Measurements from ENCODE around the gene HNRNPUL1.

HNRNPUL1 gene

DNA sequence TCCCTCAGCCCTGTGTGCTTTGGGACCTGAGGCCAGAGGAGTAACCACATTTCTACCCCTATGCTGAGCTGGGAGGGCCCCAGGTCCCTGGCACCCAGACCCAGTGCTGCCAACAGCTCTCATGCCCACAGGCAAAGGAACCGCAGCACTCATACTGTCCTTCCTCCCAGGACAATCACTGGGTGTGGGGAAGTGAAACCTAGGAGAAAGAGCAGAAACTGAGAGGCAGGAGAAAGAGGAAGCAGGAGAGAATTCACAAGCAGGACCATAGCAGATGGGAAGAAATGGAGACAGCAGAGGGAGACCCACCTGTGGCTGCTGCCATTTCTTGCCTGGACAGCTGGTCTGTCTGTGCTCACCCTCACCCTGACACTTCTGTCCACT is 64.7 kb downstream of the HNRNPUL1 start:
- Histone ChIP-seq H3K4me1 (ENCODE audit: insufficient read depth, poor library complexity, severe bottlenecking) (peaks cover 39% of the 10 kb centered on the region), H3K4me3 (ENCODE audit: severe bottlenecking) (no peak overlapping the region), H3K9me3 (ENCODE audit: severe bottlenecking) (no peaks in the 10 kb centered on the region), H3K27me3 (ENCODE audit: insufficient read depth, poor library complexity, severe bottlenecking) (no peaks in the 10 kb centered on the region), H3K36me3 (ENCODE audit: low read depth) (peaks cover 44% of the 10 kb centered on the region), H3K27ac (ENCODE audit: poor library complexity, severe bottlenecking) (peak overlapping the region; percentile 91)
- ATAC-seq (ENCODE audit: low read depth) (no peak), DNase-seq (ENCODE audit: low spot score) (no peak)
- TF ChIP-seq, protein P1, sequence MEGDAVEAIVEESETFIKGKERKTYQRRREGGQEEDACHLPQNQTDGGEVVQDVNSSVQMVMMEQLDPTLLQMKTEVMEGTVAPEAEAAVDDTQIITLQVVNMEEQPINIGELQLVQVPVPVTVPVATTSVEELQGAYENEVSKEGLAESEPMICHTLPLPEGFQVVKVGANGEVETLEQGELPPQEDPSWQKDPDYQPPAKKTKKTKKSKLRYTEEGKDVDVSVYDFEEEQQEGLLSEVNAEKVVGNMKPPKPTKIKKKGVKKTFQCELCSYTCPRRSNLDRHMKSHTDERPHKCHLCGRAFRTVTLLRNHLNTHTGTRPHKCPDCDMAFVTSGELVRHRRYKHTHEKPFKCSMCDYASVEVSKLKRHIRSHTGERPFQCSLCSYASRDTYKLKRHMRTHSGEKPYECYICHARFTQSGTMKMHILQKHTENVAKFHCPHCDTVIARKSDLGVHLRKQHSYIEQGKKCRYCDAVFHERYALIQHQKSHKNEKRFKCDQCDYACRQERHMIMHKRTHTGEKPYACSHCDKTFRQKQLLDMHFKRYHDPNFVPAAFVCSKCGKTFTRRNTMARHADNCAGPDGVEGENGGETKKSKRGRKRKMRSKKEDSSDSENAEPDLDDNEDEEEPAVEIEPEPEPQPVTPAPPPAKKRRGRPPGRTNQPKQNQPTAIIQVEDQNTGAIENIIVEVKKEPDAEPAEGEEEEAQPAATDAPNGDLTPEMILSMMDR (IDR thresholded peaks at IDR 0.05; ENCODE audit: poor library complexity, severe bottlenecking), result no peak

DNA sequence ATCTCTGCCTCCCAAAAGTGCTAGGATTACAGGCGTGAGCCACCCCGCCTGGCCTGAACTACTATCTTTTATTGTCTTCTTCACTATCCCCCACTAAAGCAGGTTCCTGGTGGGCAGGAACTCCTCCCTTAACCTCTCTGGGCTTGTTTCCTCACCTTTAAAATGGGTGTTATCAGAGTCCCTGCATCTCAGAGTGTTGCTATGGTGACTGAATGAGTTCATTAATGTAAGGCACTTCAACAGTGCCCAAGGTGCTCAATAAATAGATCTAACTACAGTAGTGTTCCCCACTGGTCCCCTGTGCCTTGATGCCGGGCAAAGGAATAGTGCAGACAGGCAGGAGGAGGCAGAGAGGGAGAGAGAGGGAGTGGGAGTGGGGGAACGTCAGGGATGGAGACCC is 66.3 kb downstream of the HNRNPUL1 start:
- TF ChIP-seq, protein P1 (IDR thresholded peaks at IDR 0.05; ENCODE audit: poor library complexity, severe bottlenecking), result no peak
- H3K4me1 ChIP-seq (ENCODE audit: insufficient read depth, poor library complexity, severe bottlenecking), result peaks cover 26% of the 10 kb centered on the region
- H3K27ac ChIP-seq (ENCODE audit: poor library complexity, severe bottlenecking), result no peak overlapping the region
- no peaks in the 10 kb centered on the region for H3K9me3 ChIP-seq (ENCODE audit: severe bottlenecking)
- H3K36me3 ChIP-seq (ENCODE audit: low read depth), result peaks cover 58% of the 10 kb centered on the region
- ATAC-seq (ENCODE audit: low read depth), result no peak
- no peak overlapping the region for H3K4me3 ChIP-seq (ENCODE audit: severe bottlenecking)
- no peaks in the 10 kb centered on the region for H3K27me3 ChIP-seq (ENCODE audit: insufficient read depth, poor library complexity, severe bottlenecking)
- no peak for DNase-seq (ENCODE audit: low spot score)

DNA sequence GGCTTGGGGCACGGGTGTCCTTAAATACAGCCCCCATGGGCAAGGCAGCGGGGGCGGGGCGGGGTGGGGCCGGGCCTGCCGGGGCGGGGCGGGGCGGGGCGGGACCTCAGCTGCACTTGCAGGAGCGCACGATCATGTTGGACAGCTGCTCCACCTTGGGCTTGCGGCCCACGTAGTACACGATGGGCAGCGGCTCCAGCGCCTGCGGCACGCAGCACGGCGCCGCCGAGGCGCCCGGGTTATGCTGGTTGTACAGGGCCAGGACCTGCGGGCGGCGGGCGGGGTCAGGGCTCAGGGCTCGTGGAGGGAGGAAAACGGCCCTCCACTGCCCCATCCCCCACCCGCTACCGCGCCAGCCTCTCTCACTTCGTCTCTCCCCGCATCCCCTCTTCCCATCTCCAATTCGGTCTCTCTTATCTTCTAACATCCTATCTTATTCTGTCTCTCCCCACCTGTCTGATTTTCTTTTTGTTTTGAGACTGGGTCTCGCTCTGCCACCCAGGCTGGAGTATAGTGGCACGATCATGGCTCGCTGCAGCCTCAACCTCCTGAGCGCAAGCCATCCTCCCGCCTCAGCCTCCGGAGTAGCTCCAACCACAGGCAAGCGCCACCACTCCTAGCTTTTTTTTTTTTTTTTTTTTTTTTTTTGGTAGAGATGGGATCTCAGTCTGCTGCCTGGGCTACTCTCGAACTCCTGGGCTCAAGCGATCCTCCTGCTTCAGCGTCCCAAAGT is 66.9 kb downstream of the HNRNPUL1 start:
- no peak for DNase-seq (ENCODE audit: low spot score)
- Histone ChIP-seq H3K27me3 (ENCODE audit: insufficient read depth, poor library complexity, severe bottlenecking) (no peaks in the 10 kb centered on the region), H3K9me3 (ENCODE audit: severe bottlenecking) (no peaks in the 10 kb centered on the region), H3K36me3 (ENCODE audit: low read depth) (peaks cover 61% of the 10 kb centered on the region), H3K27ac (ENCODE audit: poor library complexity, severe bottlenecking) (no peak overlapping the region), H3K4me3 (ENCODE audit: severe bottlenecking) (no peak overlapping the region), H3K4me1 (ENCODE audit: insufficient read depth, poor library complexity, severe bottlenecking) (peaks cover 22% of the 10 kb centered on the region)
- TF ChIP-seq, protein P1 (IDR thresholded peaks at IDR 0.05; ENCODE audit: poor library complexity, severe bottlenecking), result no peak
- no peak for ATAC-seq (ENCODE audit: low read depth)

DNA sequence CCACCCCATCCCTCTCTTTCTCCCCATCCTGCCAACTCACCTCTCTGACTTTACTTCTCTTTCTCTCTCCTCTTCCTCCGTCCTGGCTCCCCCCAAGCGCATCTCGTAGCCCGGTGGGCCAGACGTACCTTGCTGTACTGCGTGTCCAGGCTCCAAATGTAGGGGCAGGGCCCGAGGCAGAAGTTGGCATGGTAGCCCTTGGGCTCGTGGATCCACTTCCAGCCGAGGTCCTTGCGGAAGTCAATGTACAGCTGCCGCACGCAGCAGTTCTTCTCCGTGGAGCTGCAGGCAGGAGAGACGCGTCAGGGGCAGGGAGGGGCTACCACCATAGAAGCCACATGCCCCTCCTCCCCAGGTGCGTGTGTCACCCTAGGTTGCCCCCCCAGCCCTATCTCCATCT is 67.8 kb downstream of the HNRNPUL1 start:
- no peak for ATAC-seq (ENCODE audit: low read depth)
- TF ChIP-seq, protein P1 (IDR thresholded peaks at IDR 0.05; ENCODE audit: poor library complexity, severe bottlenecking), result no peak

DNA sequence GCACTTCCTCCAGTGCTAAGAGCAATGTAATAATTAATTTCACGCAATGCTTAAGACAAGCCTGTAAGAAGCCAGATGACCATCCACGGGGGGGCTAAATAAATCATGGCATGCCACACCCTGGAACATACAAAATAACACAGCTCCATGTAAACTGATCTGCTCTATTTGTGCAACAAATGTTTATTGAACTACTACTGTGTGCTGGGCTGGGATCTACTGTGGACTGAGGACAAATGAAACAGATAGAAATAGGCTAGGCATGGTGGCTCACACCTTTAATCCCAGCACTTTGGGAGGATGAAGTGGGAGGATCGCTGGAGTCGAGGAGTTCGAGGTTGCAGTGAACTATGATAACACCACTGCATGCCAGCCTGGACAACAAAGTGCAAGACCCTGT is 68.3 kb downstream of the HNRNPUL1 start:
- no peaks in the 10 kb centered on the region for H3K9me3 ChIP-seq (ENCODE audit: severe bottlenecking)
- DNase-seq (ENCODE audit: low spot score) (no peak), ATAC-seq (ENCODE audit: low read depth) (no peak)
- peaks cover 68% of the 10 kb centered on the region for H3K36me3 ChIP-seq (ENCODE audit: low read depth)
- H3K27ac ChIP-seq (ENCODE audit: poor library complexity, severe bottlenecking), result no peak overlapping the region
- no peak overlapping the region for H3K4me3 ChIP-seq (ENCODE audit: severe bottlenecking)
- H3K27me3 ChIP-seq (ENCODE audit: insufficient read depth, poor library complexity, severe bottlenecking), result no peaks in the 10 kb centered on the region
- TF ChIP-seq, protein P1 (IDR thresholded peaks at IDR 0.05; ENCODE audit: poor library complexity, severe bottlenecking), result no peak
- H3K4me1 ChIP-seq (ENCODE audit: insufficient read depth, poor library complexity, severe bottlenecking), result peaks cover 9% of the 10 kb centered on the region

More for the DNA sequence above, 67.8 kb downstream of the HNRNPUL1 start:
- peaks cover 14% of the 10 kb centered on the region for H3K4me1 ChIP-seq (ENCODE audit: insufficient read depth, poor library complexity, severe bottlenecking)
- H3K4me3 ChIP-seq (ENCODE audit: severe bottlenecking), result no peak overlapping the region
- no peaks in the 10 kb centered on the region for H3K27me3 ChIP-seq (ENCODE audit: insufficient read depth, poor library complexity, severe bottlenecking)
- H3K36me3 ChIP-seq (ENCODE audit: low read depth), result peaks cover 64% of the 10 kb centered on the region
- H3K27ac ChIP-seq (ENCODE audit: poor library complexity, severe bottlenecking), result no peak overlapping the region
- no peaks in the 10 kb centered on the region for H3K9me3 ChIP-seq (ENCODE audit: severe bottlenecking)
- DNase-seq (ENCODE audit: low spot score), result no peak

Measured in RWPE2 (cell line).